Measurements from ENCODE around the gene KCNK3.

DNA sequence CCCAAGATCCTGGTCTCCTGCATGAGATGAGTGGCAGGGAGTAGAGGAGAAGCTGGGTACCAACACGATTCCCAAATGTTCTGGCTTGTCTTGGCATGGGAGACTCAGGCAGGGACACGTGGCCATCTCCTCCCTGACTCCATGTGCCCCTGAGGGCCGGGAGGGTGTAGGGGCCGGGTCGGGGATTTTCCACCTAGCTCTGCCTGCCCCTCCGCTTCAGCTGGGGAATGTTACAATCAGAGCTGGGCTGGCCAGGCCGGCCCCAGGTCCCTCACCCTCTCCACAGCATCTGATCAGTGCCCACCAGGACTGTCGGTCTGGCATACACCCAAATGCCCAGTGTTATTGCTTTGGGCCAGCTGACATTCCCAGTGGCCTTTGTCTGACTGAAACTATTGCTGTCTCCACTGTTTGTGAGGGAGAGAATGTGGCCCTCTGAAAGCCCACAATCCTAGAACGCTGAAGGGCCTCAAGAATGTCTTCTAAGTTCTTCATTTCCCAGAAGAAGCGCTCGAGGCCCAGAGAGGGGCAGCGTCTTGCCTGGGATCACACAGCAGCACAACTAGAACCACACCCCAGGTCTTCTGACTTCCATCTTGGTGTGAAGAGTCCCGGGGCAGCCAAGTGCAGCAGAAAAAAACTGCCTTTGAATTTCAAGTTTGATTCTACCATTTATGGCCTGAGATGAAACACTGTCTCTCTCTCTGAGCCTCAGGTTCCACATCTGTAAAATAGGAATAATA, 23.2 kb downstream of the KCNK3 start:
- TF ChIP-seq, protein P1, sequence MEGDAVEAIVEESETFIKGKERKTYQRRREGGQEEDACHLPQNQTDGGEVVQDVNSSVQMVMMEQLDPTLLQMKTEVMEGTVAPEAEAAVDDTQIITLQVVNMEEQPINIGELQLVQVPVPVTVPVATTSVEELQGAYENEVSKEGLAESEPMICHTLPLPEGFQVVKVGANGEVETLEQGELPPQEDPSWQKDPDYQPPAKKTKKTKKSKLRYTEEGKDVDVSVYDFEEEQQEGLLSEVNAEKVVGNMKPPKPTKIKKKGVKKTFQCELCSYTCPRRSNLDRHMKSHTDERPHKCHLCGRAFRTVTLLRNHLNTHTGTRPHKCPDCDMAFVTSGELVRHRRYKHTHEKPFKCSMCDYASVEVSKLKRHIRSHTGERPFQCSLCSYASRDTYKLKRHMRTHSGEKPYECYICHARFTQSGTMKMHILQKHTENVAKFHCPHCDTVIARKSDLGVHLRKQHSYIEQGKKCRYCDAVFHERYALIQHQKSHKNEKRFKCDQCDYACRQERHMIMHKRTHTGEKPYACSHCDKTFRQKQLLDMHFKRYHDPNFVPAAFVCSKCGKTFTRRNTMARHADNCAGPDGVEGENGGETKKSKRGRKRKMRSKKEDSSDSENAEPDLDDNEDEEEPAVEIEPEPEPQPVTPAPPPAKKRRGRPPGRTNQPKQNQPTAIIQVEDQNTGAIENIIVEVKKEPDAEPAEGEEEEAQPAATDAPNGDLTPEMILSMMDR (IDR thresholded peaks at IDR 0.05), result no peak
- TF ChIP-seq POLR2A (IDR thresholded peaks at IDR 0.05; ENCODE audit: low read depth) (no peak), POLR2AphosphoS5 (IDR thresholded peaks at IDR 0.05) (no peak), EP300 (IDR thresholded peaks at IDR 0.05) (no peak)
